KMS-11 (cell line): Measurements from ENCODE around the gene ADGRG1.

Experiments
- H2AFZ ChIP-seq: fragments of 200-600 bp; sonication (generic); 2 replicates; pipeline ENCODE4 v1.6.1; 2016; ENCODE audit warnings: antibody characterized with exemption, mixed run types, low read depth
- H3K27ac ChIP-seq: fragments of 200-600 bp; sonication (generic); 2 replicates; pipeline ENCODE4 v1.6.1; 2016; ENCODE audit warnings: mild to moderate bottlenecking, mixed run types
- H3K27me3 ChIP-seq: fragments of 200-600 bp; sonication (generic); 2 replicates; pipeline ENCODE4 v1.6.1; 2017; ENCODE audit warnings: mild to moderate bottlenecking, low read depth, mixed run types, moderate library complexity; ENCODE audit not compliant: insufficient read depth
- H3K36me3 ChIP-seq: fragments of 200-600 bp; sonication (generic); 2 replicates; pipeline ENCODE4 v1.6.1; 2017; ENCODE audit warnings: mild to moderate bottlenecking, mixed run types; ENCODE audit not compliant: insufficient read depth
- H3K4me1 ChIP-seq: fragments of 200-600 bp; sonication (generic); 2 replicates; pipeline ENCODE4 v1.6.1; 2016; ENCODE audit warnings: mild to moderate bottlenecking, low read depth, mixed run types; ENCODE audit not compliant: poor library complexity, severe bottlenecking
- H3K4me2 ChIP-seq: fragments of 200-600 bp; sonication (generic); 2 replicates; pipeline ENCODE4 v1.7.0; 2016; ENCODE audit warnings: mild to moderate bottlenecking, mixed run types
- H3K4me3 ChIP-seq: fragments of 200-600 bp; sonication (generic); IDR thresholded peaks from 2 replicates; pipeline ENCODE4 v1.6.1; 2017; ENCODE audit warnings: low read depth, low read length, mixed read lengths; ENCODE audit not compliant: insufficient read depth
- H3K79me2 ChIP-seq: fragments of 200-600 bp; sonication (generic); 2 replicates; pipeline ENCODE4 v1.6.1; 2016; ENCODE audit warnings: low read depth, mixed run types; ENCODE audit not compliant: insufficient read depth
- H3K9ac ChIP-seq: fragments of 200-600 bp; sonication (generic); 2 replicates; pipeline ENCODE4 v1.6.1; 2016; ENCODE audit warnings: mild to moderate bottlenecking, mixed run types
- H4K20me1 ChIP-seq: fragments of 200-600 bp; sonication (generic); 2 replicates; pipeline ENCODE4 v1.6.1; 2016; ENCODE audit warnings: mild to moderate bottlenecking, mixed run types; ENCODE audit not compliant: insufficient read depth
- CTCF ChIP-seq: fragments of 200-600 bp; sonication (generic); conservative IDR thresholded peaks from 2 replicates; pipeline ENCODE4 v1.6.1; 2017; ENCODE audit warnings: low read depth, mild to moderate bottlenecking, antibody characterized with exemption, low read length, moderate library complexity, mixed read lengths

The ADGRG1 gene

GRCh38 chr16:57622361-57623250, 5.8 kb upstream of the ADGRG1 start:
- no peak overlapping the region for H3K27ac ChIP-seq
- H3K9ac ChIP-seq = no peak overlapping the region
- H3K36me3 ChIP-seq = no peaks in the 10 kb centered on the region
- no peaks in the 10 kb centered on the region for H4K20me1 ChIP-seq
- peaks cover 31% of the 10 kb centered on the region for H3K4me1 ChIP-seq
- H3K4me3 ChIP-seq = no peak overlapping the region
- no peaks in the 10 kb centered on the region for H3K27me3 ChIP-seq
- no peaks in the 10 kb centered on the region for H3K79me2 ChIP-seq
- H3K4me2 ChIP-seq = peak overlapping the region; percentile 38; the same call in 1 of the 2 replicates
- TF ChIP-seq CTCF = no peak
- H2AFZ ChIP-seq = no peak overlapping the region; the same call in 1 of the 2 replicates

- peak overlapping the region; percentile 38; the same call in 1 of the 2 replicates for H3K4me2 ChIP-seq
- no peaks in the 10 kb centered on the region for H4K20me1 ChIP-seq
- H3K9ac ChIP-seq = no peak overlapping the region
- H3K79me2 ChIP-seq = no peaks in the 10 kb centered on the region
- H3K36me3 ChIP-seq = no peaks in the 10 kb centered on the region
- H3K4me1 ChIP-seq = peaks cover 31% of the 10 kb centered on the region
- no peak for TF ChIP-seq CTCF
- H3K27ac ChIP-seq = no peak overlapping the region
- H3K4me3 ChIP-seq = no peak overlapping the region
- H2AFZ ChIP-seq = no peak overlapping the region; the same call in 1 of the 2 replicates
- no peaks in the 10 kb centered on the region for H3K27me3 ChIP-seq
These were observed 5.0 kb upstream of the ADGRG1 start for GRCh38 chr16:57623251-57624043.

GRCh38 chr16:57624044-57624688, 4.3 kb upstream of the ADGRG1 start:
- Histone ChIP-seq H3K27me3 (no peaks in the 10 kb centered on the region), H3K9ac (no peak overlapping the region), H3K4me1 (peaks cover 31% of the 10 kb centered on the region), H3K4me2 (no peak overlapping the region), H3K79me2 (no peaks in the 10 kb centered on the region), H3K36me3 (no peaks in the 10 kb centered on the region), H3K27ac (no peak overlapping the region), H2AFZ (no peak overlapping the region), H4K20me1 (no peaks in the 10 kb centered on the region), H3K4me3 (no peak overlapping the region)
- TF ChIP-seq CTCF = no peak

- H3K4me3 ChIP-seq = no peak overlapping the region
- TF ChIP-seq CTCF = no peak
- H3K4me1 ChIP-seq = peaks cover 31% of the 10 kb centered on the region
- H3K4me2 ChIP-seq = no peak overlapping the region
- no peaks in the 10 kb centered on the region for H3K79me2 ChIP-seq
- H2AFZ ChIP-seq = no peak overlapping the region
- H3K27me3 ChIP-seq = no peaks in the 10 kb centered on the region
- no peaks in the 10 kb centered on the region for H3K36me3 ChIP-seq
- H3K27ac ChIP-seq = no peak overlapping the region
- H3K9ac ChIP-seq = no peak overlapping the region
- no peaks in the 10 kb centered on the region for H4K20me1 ChIP-seq
These were observed 3.5 kb upstream of the ADGRG1 start for GRCh38 chr16:57624806-57625500.
